H7 (cell line): ENCODE measurements around the gene EYA4. TPM values are rescaled to one million over a fixed set of nuclear protein-coding genes. Genes with fewer than 3 reads are reported as not detected.

Experiments
- DNase-seq: peaks from one replicate; pipeline ENCODE4 v3.0.0; 2012
- H3K27me3 ChIP-seq: 2 replicates; pipeline ENCODE4 v1.6.0; 2011; ENCODE audit warnings: mild to moderate bottlenecking, low read length; ENCODE audit not compliant: control insufficient read depth, insufficient read depth
- H3K36me3 ChIP-seq: replicated peaks from 2 replicates; pipeline ENCODE4 v1.5.1; 2011; ENCODE audit warnings: low read length; ENCODE audit not compliant: control insufficient read depth, insufficient read depth
- H3K4me3 ChIP-seq: 2 replicates; pipeline ENCODE4 v1.5.1; 2011; ENCODE audit warnings: low read depth, mild to moderate bottlenecking, control low read depth, low read length, moderate library complexity; ENCODE audit not compliant: insufficient read depth
- total RNA-seq: library from RNA; depleted of rRNA; stranded (reverse); fragments of >200 nt; shearing (Covaris generic); gene quantifications from 2 replicates; pipeline ENCODE4 v1.2.3, GENCODE V29; 2014

Gene EYA4
- total RNA-seq, 1 experiment from 2014 or later = 0.10 TPM

DNA sequence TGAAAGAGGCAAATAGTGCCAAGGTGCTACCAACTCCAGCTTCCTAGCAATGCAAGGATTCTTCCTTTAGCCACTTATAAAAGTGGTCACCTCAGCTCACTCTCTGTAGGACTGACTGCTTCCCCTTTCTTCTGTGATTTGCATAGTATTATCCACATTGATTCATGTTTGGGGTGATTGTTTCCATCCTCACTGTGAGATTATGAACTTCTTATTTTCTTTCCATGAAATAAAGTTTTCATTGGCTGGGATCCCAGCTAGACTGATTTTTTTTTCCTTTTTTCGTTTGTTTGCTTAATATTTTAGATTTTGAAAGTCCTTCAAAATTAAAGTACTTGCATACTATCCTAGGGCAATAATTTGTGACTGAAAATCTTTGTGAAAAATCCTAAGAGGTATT, 50.5 kb downstream of the EYA4 start:
- H3K27me3 ChIP-seq = no peaks in the 10 kb centered on the region
- no peaks in the 10 kb centered on the region for H3K36me3 ChIP-seq
- H3K4me3 ChIP-seq = no peak overlapping the region
- DNase-seq = no peak

DNA sequence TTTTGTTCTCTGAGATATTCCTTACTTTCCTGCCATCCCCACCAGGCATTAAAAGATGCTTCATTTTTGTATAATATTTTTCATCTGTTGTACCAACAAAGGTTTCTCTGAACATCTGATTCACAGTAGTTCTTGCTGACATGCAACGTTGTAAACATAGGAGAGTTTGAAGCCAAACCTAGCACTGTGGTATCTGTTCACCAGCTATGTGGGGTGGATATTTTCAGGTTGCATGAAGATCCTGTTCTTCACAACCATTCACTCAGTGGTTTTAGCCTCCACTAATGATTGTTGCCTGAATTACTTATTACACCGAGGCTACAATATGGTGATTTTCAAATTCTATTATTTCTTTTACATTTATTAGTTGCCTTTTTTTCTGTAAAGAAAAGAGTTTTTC, 56.5 kb downstream of the EYA4 start:
- no peaks in the 10 kb centered on the region for H3K27me3 ChIP-seq
- H3K36me3 ChIP-seq = no peaks in the 10 kb centered on the region

DNA sequence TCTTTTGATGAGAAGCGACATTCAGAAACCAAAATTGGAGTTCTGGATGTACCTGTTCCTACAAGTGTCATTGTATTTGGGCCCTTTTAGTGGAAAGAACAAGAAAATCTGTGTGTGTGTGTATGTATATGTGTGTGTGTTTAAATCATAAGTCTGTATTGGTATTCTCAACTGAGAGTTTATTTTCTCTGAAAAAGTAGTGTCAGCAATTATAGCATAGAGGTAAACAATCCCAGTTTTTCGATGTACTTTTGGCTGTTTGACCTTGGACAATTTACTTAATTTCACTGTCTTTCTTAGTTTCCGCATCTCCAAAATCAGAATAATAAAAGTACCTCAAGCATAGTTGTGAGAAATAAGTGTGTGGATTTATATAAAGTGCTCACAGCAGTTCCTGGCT, 57.2 kb downstream of the EYA4 start:
- Histone ChIP-seq H3K36me3 (no peaks in the 10 kb centered on the region), H3K27me3 (no peaks in the 10 kb centered on the region), H3K4me3 (no peak overlapping the region)
- DNase-seq = no peak

More for the DNA sequence above, 56.5 kb downstream of the EYA4 start:
- no peak for DNase-seq
- H3K4me3 ChIP-seq = no peak overlapping the region

DNA sequence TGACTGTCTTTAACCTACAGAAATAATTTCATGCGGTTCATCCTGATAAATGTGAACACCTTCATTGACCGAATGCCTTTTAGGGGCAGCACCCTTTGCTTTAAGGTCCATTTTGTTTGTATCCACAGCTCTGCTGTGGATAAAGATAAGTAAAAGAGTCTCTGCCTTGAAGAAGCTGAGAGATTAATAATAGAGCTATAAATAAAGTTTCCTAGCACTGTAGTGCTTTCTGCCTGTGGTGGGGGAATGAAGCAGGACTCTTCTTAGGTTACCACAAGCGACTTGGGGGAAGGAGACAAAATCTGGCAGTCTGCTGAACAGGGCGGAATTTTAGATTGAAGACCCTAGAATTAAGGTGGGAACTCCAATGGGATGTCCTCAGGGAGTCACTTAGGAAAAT, 57.6 kb downstream of the EYA4 start:
- no peaks in the 10 kb centered on the region for H3K27me3 ChIP-seq
- no peak overlapping the region for H3K4me3 ChIP-seq
- no peak for DNase-seq
- H3K36me3 ChIP-seq = no peaks in the 10 kb centered on the region

DNA sequence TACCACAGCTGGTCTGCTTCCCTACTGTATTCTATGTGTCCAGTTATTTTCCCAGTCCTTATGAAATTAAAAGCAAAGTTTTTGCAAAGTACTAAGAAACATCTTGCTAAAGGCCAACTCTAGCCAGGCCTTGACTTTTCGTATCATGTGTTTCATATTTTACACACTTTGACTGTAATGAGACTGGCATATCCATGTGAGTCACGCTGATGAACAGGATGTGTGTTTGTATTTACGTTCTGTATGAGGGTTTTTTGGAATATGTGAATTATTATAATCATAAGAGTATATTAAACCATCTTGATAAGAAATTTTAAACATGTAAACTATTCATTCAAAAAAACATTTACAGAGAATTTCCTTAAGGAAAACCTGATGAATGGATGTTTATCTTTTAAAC, 59.7 kb downstream of the EYA4 start:
- DNase-seq = no peak
- Histone ChIP-seq H3K4me3 (no peak overlapping the region), H3K27me3 (no peaks in the 10 kb centered on the region), H3K36me3 (no peaks in the 10 kb centered on the region)

DNA sequence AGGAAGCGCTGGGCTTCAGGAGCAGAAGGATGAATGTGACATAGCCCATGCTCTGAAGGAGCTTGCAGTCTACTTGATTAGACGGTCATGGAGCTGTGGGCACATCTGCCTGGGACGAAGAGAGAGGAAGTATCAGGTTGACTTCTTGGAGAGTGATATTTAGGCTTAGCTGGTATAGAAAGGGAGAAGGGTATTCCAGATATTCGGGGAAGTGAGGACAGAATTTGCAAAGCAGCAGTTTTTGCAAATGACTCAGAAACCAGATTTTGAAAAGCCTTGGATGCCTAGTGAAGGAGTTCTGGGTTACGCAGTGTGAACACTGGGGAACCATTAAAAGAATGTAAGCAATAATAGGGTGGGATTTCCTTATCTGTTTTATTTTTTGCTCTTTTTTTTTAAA, 60.7 kb downstream of the EYA4 start:
- no peaks in the 10 kb centered on the region for H3K27me3 ChIP-seq
- no peak overlapping the region for H3K4me3 ChIP-seq
- DNase-seq = no peak
- no peaks in the 10 kb centered on the region for H3K36me3 ChIP-seq

DNA sequence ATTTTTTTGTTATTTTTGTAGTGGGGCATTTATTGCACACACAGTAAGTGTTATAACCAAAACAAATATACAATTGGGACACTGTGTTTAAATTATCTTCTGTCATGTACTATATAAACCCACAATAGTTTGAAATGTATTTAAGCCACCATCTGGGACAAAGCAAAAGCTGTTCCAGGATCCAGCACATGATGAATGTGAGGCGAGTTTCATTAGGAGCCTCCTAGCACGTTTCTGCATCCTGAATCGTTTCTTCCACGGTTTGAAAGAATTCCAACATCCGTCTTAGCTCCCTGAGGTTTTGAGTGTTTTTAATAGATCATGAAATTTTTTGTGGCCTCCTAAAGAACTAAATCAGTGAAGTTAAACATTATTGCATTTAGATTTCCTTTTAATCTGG, 65.8 kb downstream of the EYA4 start:
- no peaks in the 10 kb centered on the region; the same call in 1 of the 2 replicates for H3K27me3 ChIP-seq
- DNase-seq = no peak
- H3K4me3 ChIP-seq = no peak overlapping the region
- no peaks in the 10 kb centered on the region for H3K36me3 ChIP-seq

DNA sequence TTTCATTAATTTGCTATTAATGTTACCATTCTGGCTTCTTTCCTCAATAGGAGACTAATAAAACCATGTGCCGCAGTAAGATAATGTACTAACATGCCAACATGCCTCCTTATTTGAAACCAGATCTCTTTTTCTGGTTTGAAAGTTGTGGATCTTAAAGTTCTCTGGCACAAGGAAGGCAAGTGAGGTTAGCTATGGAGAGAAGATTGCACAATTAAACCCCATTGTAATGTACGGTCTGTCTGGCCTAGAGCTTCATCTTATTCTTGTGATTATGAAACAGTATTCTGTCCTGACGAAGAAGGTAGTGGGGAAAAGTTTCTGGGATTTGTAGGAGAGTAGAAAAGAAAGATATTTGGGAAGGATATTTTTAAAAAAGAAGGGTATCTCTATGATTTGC, 68.4 kb downstream of the EYA4 start:
- Histone ChIP-seq H3K36me3 (no peaks in the 10 kb centered on the region), H3K4me3 (no peak overlapping the region), H3K27me3 (no peaks in the 10 kb centered on the region; the same call in 1 of the 2 replicates)
- no peak for DNase-seq

DNA sequence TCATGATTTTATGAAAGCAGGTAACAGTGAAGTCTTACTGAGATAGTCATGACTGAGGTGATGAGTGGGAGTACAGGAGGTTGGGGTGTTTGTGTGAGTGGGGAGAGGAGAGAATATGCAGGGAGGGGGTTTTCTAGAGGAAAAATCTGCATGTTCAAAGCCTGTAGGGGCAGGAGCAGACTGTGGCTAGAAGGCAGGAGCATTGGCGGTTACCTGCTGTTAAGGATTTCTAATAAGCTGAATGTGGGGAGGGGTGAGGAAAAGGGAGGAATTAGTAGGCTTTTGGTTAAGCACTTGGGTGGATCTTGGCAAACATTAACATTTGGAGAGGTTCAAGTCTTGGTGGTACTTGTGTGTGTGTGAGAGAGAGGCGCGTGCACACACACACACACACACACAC, 70.8 kb downstream of the EYA4 start:
- no peak for DNase-seq
- Histone ChIP-seq H3K36me3 (no peaks in the 10 kb centered on the region), H3K4me3 (no peak overlapping the region), H3K27me3 (no peaks in the 10 kb centered on the region; the same call in 1 of the 2 replicates)

DNA sequence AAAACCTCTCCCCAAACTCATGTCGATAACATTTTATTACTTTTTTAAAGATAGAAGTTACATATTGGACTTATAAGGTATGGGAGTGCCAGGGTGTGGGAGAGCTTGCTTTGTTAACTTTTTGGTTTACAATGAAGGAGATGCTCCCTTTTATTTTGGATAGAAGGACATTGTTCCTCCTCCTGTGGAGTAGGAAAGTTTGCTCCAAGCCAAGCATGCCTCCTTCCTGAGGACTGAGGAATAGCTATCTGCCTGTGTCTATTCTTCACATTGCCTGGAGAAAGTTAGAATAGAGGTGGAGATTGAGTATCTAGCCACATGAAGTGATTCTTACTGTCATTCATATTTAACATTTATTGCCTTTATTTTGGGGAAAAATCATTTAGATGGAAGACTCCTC, 71.9 kb downstream of the EYA4 start:
- peak; percentile 18 for DNase-seq
- Histone ChIP-seq H3K4me3 (no peak overlapping the region), H3K27me3 (no peaks in the 10 kb centered on the region; the same call in 1 of the 2 replicates)

DNA sequence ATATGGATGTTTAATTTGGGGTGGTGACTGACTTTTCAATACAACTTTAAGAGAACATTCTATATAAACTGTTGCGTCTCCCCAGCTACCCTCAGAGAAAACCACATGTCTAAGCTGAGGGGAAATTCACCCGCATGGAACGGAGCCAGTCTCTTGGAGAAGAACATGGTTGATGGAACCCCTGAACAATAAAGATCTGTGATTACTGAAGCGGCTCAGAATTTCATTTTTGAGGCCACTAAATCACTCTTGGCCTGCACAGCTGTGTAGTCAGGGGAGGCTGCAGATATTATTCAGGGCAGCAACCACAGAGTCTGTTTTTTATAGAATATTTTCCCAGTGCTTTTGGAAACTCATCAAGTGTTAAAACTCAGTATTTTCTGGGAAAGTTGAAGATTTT, 73.8 kb downstream of the EYA4 start:
- Histone ChIP-seq H3K4me3 (no peak overlapping the region), H3K36me3 (no peaks in the 10 kb centered on the region), H3K27me3 (no peaks in the 10 kb centered on the region)
- no peak for DNase-seq

More for the DNA sequence above, 71.9 kb downstream of the EYA4 start:
- no peaks in the 10 kb centered on the region for H3K36me3 ChIP-seq

DNA sequence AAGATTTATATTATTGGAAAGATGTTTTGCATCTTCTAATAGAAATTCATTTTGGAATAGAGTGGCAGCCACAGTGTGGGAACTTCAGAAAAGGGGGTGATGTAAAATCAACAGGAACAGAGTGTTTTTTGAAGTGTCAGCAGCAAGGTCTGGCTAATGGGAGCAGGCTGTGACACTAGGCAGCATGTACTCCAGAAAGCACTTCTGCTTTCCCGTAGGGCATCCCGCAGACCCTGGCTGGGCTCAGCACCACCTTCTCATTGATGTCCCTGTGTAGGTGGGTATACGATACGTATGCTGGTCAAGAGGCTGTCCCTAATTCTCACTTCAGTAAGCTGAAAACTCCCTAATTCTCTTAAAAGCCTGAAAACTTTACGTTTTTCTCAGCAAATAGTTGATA, 74.7 kb downstream of the EYA4 start:
- DNase-seq = no peak
- H3K36me3 ChIP-seq = no peaks in the 10 kb centered on the region
- no peak overlapping the region for H3K4me3 ChIP-seq
- H3K27me3 ChIP-seq = no peaks in the 10 kb centered on the region

DNA sequence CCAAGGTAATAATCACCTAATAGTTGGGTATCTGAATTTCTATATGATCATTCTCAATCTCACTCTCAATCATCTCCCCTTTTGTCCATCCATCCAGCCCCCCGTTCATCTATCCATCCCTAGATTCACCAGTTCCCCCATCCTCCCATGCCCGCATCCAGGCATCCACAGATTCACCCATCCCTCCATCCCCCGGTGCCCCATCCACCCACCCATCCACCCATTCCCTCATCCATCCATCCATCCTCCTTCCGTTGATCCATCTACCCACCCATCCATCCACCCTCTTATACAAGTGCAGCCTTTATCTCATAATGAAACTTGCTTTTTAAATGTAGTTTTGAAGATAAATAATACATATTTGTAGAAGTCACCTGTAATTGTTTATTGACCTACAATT, 76.5 kb downstream of the EYA4 start:
- no peak overlapping the region for H3K4me3 ChIP-seq
- DNase-seq = no peak
- H3K27me3 ChIP-seq = no peaks in the 10 kb centered on the region
- no peaks in the 10 kb centered on the region for H3K36me3 ChIP-seq

DNA sequence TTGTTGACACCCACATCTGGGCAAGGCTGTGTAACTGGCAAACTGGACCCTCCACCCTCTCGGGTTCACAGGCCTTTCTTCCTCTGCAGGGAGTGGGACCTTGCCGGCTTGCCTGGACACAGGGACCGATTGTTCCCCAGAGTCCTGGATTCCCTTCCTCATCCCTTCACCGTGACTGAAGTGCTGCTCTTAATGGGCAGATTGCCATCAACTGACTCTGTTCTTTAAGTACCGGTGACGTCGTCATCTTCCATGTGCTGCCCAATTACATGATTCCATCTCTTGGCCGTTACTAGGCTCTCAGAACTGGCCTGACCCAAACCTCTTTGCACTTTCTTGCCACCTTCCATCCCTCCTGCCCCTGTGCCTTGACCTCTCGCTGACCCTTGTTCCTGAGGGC, 85.4 kb downstream of the EYA4 start:
- Histone ChIP-seq H3K36me3 (no peaks in the 10 kb centered on the region), H3K4me3 (no peak overlapping the region), H3K27me3 (no peaks in the 10 kb centered on the region)
- DNase-seq = no peak

DNA sequence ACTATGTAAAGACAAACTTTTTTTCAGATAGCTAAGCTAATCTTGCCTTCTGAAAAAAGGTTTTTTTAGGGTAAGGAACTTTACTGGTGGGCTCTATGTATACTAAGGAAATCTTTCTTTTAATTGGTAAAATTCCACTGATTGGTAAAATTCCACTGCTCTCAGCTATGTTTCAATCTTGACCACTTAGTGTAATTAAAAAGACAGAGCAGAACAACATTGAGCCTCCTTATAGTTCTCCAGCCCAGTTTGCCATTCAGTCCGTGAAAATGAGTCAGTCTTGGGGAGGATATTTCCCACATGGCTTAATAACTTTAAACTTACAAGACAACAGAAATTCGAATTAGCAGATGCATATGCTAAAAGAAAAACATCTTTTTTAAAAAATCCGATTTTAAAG, 92.7 kb downstream of the EYA4 start:
- H3K36me3 ChIP-seq = no peaks in the 10 kb centered on the region
- no peak overlapping the region for H3K4me3 ChIP-seq
- no peaks in the 10 kb centered on the region for H3K27me3 ChIP-seq
- no peak for DNase-seq

DNA sequence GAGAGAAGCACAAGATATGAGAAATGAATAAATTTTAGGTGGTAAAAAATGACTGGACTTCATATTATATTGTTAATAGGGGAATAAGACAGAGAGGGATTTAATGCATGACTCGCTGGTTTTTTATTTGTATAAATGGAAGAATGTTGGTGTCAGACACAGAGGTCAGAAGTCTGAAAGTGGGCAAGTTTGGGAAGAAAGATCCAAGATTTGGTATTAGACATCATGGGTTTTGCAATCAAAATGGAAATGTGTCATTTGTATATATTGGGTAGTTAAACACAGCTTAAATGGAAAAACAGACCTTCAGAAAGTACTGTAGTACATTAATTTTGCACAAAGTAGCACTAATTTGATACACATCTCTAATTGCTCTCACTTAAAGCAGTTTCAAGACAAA, 96.2 kb downstream of the EYA4 start:
- H3K36me3 ChIP-seq = no peaks in the 10 kb centered on the region
- no peaks in the 10 kb centered on the region for H3K27me3 ChIP-seq

More for the DNA sequence above, 96.2 kb downstream of the EYA4 start:
- no peak for DNase-seq
- no peak overlapping the region for H3K4me3 ChIP-seq
